ENCODE measurements around the gene MAST2.

MAST2 gene

GRCh38 chr1:45765999-45766792 is 37.2 kb upstream of the MAST2 start:
- Histone ChIP-seq H3K27me3 (ENCODE audit: insufficient read depth, low read length) (no peaks in the 10 kb centered on the region), H3K4me3 (ENCODE audit: low read depth, low read length, poor library complexity, severe bottlenecking) (no peak overlapping the region), H3K36me3 (ENCODE audit: insufficient read depth, low read length) (no peaks in the 10 kb centered on the region; the same call in 1 of the 2 replicates), H4K20me1 (ENCODE audit: insufficient read depth, low read length) (no peaks in the 10 kb centered on the region), H3K9ac (ENCODE audit: low read length) (no peak overlapping the region), H3K4me1 (ENCODE audit: insufficient read depth, low read length, severe bottlenecking) (peaks cover 5% of the 10 kb centered on the region), H3K9me2 (ENCODE audit: low read depth, low read length) (no peaks in the 10 kb centered on the region), H2AFZ (ENCODE audit: low read length) (no peak overlapping the region), H3F3A (ENCODE audit: insufficient read depth, low read length) (no peaks in the 10 kb centered on the region), H3K9me3 (ENCODE audit: low read length) (peaks cover 10% of the 10 kb centered on the region), H3K4me2 (ENCODE audit: low read length) (no peak overlapping the region), H3K27ac (ENCODE audit: low read depth, low read length, poor library complexity, severe bottlenecking) (no peak overlapping the region), H3K79me2 (ENCODE audit: insufficient read depth, low read length) (no peaks in the 10 kb centered on the region)
- TF ChIP-seq EZH2 (IDR thresholded peaks at IDR 0.05; ENCODE audit: borderline replicate concordance, low read length) (no peak), CTCF (IDR thresholded peaks at IDR 0.05; ENCODE audit: low read length) (no peak)

GRCh38 chr1:45767035-45767434 is 36.4 kb upstream of the MAST2 start:
- H3K79me2 ChIP-seq (ENCODE audit: insufficient read depth, low read length), result no peaks in the 10 kb centered on the region
- no peak overlapping the region for H2AFZ ChIP-seq (ENCODE audit: low read length)
- TF ChIP-seq CTCF (IDR thresholded peaks at IDR 0.05; ENCODE audit: low read length), result no peak
- no peak for TF ChIP-seq EZH2 (IDR thresholded peaks at IDR 0.05; ENCODE audit: borderline replicate concordance, low read length)
- no peak overlapping the region for H3K4me2 ChIP-seq (ENCODE audit: low read length)
- H3K27ac ChIP-seq (ENCODE audit: low read depth, low read length, poor library complexity, severe bottlenecking), result no peak overlapping the region
- no peaks in the 10 kb centered on the region for H3K9me2 ChIP-seq (ENCODE audit: low read depth, low read length)
- no peak overlapping the region for H3K4me3 ChIP-seq (ENCODE audit: low read depth, low read length, poor library complexity, severe bottlenecking)
- peaks cover 5% of the 10 kb centered on the region for H3K4me1 ChIP-seq (ENCODE audit: insufficient read depth, low read length, severe bottlenecking)
- no peaks in the 10 kb centered on the region; the same call in 1 of the 2 replicates for H3K36me3 ChIP-seq (ENCODE audit: insufficient read depth, low read length)
- no peaks in the 10 kb centered on the region for H4K20me1 ChIP-seq (ENCODE audit: insufficient read depth, low read length)
- H3K27me3 ChIP-seq (ENCODE audit: insufficient read depth, low read length), result no peaks in the 10 kb centered on the region
- H3K9me3 ChIP-seq (ENCODE audit: low read length), result peaks cover 8% of the 10 kb centered on the region
- no peaks in the 10 kb centered on the region for H3F3A ChIP-seq (ENCODE audit: insufficient read depth, low read length)
- no peak overlapping the region for H3K9ac ChIP-seq (ENCODE audit: low read length)

GRCh38 chr1:45769261-45769932 is 34.0 kb upstream of the MAST2 start:
- Histone ChIP-seq H3K9ac (ENCODE audit: low read length) (no peak overlapping the region), H3K4me3 (ENCODE audit: low read depth, low read length, poor library complexity, severe bottlenecking) (no peak overlapping the region), H3K27me3 (ENCODE audit: insufficient read depth, low read length) (no peaks in the 10 kb centered on the region), H2AFZ (ENCODE audit: low read length) (no peak overlapping the region), H3F3A (ENCODE audit: insufficient read depth, low read length) (no peaks in the 10 kb centered on the region), H3K36me3 (ENCODE audit: insufficient read depth, low read length) (no peaks in the 10 kb centered on the region), H4K20me1 (ENCODE audit: insufficient read depth, low read length) (no peaks in the 10 kb centered on the region), H3K9me3 (ENCODE audit: low read length) (no peaks in the 10 kb centered on the region), H3K4me1 (ENCODE audit: insufficient read depth, low read length, severe bottlenecking) (peaks cover 5% of the 10 kb centered on the region), H3K9me2 (ENCODE audit: low read depth, low read length) (no peaks in the 10 kb centered on the region), H3K79me2 (ENCODE audit: insufficient read depth, low read length) (no peaks in the 10 kb centered on the region), H3K4me2 (ENCODE audit: low read length) (no peak overlapping the region), H3K27ac (ENCODE audit: low read depth, low read length, poor library complexity, severe bottlenecking) (no peak overlapping the region)
- TF ChIP-seq CTCF (IDR thresholded peaks at IDR 0.05; ENCODE audit: low read length), result no peak
- no peak for TF ChIP-seq EZH2 (IDR thresholded peaks at IDR 0.05; ENCODE audit: borderline replicate concordance, low read length)

All from OCI-LY1 (cell line).